ENCODE measurements around the gene MROH8.

Gene MROH8

DNA sequence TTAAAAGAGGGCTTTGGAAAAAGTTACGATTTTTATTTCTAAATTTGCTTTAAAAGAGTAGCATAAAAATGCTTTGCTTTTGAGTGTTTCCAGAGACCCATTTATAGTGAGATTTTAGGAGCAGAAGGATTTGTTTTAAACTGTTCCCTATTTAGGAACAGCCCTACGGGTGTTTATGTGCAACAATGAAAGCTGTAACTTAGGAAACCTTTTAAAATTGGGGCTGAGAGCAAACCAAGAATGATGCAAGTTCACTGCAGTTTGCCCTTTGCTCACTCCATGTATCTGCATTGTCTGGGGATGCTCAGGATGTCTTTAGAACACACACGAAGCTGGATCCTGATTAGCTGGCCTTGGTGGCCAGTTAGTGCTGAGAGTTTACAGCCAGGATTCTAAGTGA is 41.4 kb upstream of the MROH8 start:
- TF ChIP-seq CTCF (IDR thresholded peaks at IDR 0.05), result no peak

DNA sequence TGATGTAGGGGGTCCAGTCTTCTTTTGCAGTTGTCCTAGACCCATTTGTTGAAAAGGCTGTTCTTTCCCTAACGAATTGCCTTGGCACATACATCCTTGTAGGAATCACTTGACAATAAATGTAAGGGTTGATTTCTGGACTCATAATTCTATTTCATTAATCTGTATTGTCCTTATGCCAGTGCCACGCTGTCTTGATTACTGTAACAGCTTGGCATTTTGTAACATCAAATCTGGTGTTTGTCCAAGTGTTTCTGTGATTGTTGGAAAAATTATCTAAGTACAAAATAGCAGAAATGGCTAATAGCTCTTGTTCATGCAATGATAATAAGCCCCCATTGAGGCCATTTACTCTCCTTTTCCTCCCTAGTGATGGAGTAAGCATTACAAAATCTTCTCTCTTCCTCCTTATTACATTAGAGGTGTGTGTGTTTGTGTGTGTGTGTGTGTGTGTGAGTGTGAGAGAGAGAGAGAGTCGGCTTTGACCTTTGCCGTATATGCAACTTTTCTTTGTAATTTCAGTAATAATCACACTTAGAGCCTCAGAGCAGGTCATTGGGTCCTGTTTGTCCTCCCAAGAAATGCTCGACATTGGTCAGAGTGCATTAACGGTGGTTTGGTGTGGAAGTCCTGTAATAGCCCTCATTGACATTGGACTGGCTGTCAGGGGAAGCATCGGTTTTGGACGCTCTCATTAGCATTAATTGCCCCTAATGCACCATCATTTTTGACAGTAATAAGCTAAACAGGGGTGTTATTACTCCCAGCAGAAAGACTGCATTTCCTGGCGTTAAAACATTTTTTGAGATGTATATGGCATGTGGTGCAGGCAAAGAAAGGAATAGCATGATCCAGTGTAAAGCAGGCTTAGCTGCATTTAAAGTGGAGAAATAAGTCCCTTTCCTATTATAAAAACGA is 40.7 kb upstream of the MROH8 start:
- TF ChIP-seq CTCF (IDR thresholded peaks at IDR 0.05), result no peak

DNA sequence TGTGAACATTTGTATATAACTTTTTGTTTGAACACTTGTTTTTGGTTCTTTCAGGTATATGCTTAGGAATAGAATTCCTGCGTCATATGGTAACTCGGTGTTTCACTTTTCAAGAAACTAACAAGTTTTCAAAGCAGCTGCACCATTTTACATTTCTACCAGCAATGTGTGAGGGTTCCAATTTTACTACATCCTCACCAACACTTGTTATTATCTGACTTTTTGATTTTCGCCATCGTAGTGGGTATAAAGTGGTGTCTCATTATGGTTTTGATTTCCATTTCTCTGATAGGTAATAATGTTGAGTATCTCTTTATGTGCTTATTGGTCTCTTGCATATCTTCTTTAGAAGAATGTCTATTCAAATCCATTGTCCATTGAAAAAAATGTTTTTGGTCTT is 39.6 kb upstream of the MROH8 start:
- no peak for TF ChIP-seq CTCF (IDR thresholded peaks at IDR 0.05)

- TF ChIP-seq CTCF (IDR thresholded peaks at IDR 0.05), result no peak
Observed at GRCh38 chr20:37218441-37218840, 39.1 kb upstream of the MROH8 start.

GRCh38 chr20:37209661-37210314 is 30.4 kb upstream of the MROH8 start:
- no peak for TF ChIP-seq CTCF (IDR thresholded peaks at IDR 0.05)

DNA sequence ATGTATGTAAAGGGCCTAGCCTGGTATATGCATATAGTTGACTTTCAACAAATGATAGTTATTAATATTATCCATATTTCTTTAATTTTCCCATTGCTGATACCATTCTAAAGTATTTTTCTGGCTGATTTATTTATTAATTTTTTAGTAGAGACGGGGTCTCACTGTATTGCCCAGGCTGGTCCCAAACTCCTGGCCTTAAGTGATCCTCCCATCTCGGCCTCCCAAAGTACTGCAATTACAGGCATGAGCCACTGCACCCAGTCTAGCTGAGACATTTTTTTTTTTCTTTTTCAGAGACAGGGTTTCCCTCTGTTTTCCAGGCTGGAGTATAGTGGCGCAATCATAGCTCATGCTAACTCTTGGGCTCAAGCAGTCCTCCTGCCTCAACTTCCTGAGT is 29.8 kb upstream of the MROH8 start:
- TF ChIP-seq CTCF (IDR thresholded peaks at IDR 0.05), result no peak

- no peak for TF ChIP-seq CTCF (IDR thresholded peaks at IDR 0.05)
Observed at GRCh38 chr20:37207171-37207570, 27.8 kb upstream of the MROH8 start.
